ENCODE data around the gene CHRNA1.

DNA sequence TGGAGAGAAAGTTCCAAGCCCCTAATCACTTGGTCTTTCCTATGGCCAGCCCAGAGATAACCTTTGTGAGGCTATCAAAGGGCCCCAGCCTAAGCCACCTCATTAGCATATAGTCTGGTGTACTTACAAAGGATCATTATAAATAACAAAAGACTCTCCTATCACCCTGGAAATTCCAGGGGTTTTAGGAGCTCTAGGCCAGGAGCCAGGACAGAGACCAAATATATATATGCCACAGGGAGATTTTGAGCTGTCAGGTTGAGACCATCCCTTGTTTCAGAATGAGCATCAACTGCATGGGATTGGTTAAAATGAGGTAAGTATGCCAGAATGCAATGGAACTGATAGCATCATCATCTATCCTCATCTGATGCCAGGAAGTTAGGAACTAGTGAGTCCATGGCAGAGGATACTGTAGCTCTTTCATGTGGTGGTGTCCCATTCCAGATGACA, 32.1 kb upstream of the CHRNA1 start:
- TF ChIP-seq EP300 (IDR thresholded peaks at IDR 0.05) (no peak), POLR2AphosphoS5 (IDR thresholded peaks at IDR 0.05) (no peak), POLR2A (IDR thresholded peaks at IDR 0.05) (no peak)
